Mesendoderm (in vitro differentiated cells): ENCODE data around the gene UBAP2.
"Not testable (repeated sequence)": the region's sequence is repeated elsewhere in the genome, so short reads cannot be mapped to it uniquely, and the experiment has no call there.

Source experiments
- DNase-seq: peaks from one replicate; pipeline ENCODE4 v3.0.0; 2013
- H2AK5ac ChIP-seq: 2 replicates; pipeline ENCODE4 v1.6.1; 2013; ENCODE audit warnings: low read length, inconsistent platforms
- H2BK120ac ChIP-seq: 2 replicates; pipeline ENCODE4 v1.6.1; 2013; ENCODE audit warnings: low read depth, mild to moderate bottlenecking, low read length, moderate library complexity, mixed read lengths
- H2BK15ac ChIP-seq: replicated peaks from 2 replicates; pipeline ENCODE4 v1.6.1; 2013; ENCODE audit warnings: low read depth, mild to moderate bottlenecking, moderate library complexity
- H2BK5ac ChIP-seq: 2 replicates; pipeline ENCODE4 v1.6.1; 2013; ENCODE audit warnings: low read length, inconsistent platforms
- H3K18ac ChIP-seq: 2 replicates; pipeline ENCODE4 v1.6.1; 2013; ENCODE audit warnings: mild to moderate bottlenecking, low read length, mixed read lengths
- H3K23ac ChIP-seq: one replicate; pipeline ENCODE4 v1.6.1; 2013; ENCODE audit warnings: low read length
- H3K27ac ChIP-seq: 2 replicates; pipeline ENCODE4 v1.5.1; 2013; ENCODE audit warnings: low read depth, mild to moderate bottlenecking, inconsistent platforms, low read length, moderate library complexity
- H3K27me3 ChIP-seq: 2 replicates; pipeline ENCODE4 v1.6.1; 2013; ENCODE audit warnings: low read length, control low read depth, mild to moderate bottlenecking, inconsistent platforms; ENCODE audit not compliant: insufficient read depth, poor library complexity
- H3K36me3 ChIP-seq: 2 replicates; pipeline ENCODE4 v1.6.1; 2013; ENCODE audit warnings: low read length, inconsistent platforms; ENCODE audit not compliant: control insufficient read depth, insufficient read depth
- H3K4ac ChIP-seq: one replicate; pipeline ENCODE4 v1.6.1; 2013; ENCODE audit warnings: low read depth, mild to moderate bottlenecking, low read length, moderate library complexity
- H3K4me1 ChIP-seq: 2 replicates; pipeline ENCODE4 v1.6.1; 2013; ENCODE audit warnings: low read depth, low read length, inconsistent platforms; ENCODE audit not compliant: control insufficient read depth
- H3K4me2 ChIP-seq: 2 replicates; pipeline ENCODE4 v1.6.1; 2013; ENCODE audit warnings: low read length
- H3K4me3 ChIP-seq: 2 replicates; pipeline ENCODE4 v1.5.1; 2013; ENCODE audit warnings: mild to moderate bottlenecking, low read length
- H3K56ac ChIP-seq: one replicate; pipeline ENCODE4 v1.6.1; 2013; ENCODE audit warnings: low read length
- H3K79me1 ChIP-seq: 2 replicates; pipeline ENCODE4 v1.6.1; 2013; ENCODE audit warnings: low read length, inconsistent platforms
- H3K79me2 ChIP-seq: 2 replicates; pipeline ENCODE4 v1.6.1; 2013; ENCODE audit warnings: mild to moderate bottlenecking, low read length; ENCODE audit not compliant: control insufficient read depth, insufficient read depth
- H3K9ac ChIP-seq: 2 replicates; pipeline ENCODE4 v1.6.1; 2013; ENCODE audit warnings: low read length, inconsistent platforms
- H4K5ac ChIP-seq: one replicate; pipeline ENCODE4 v1.6.1; 2013; ENCODE audit warnings: low read length
- H4K8ac ChIP-seq: one replicate; pipeline ENCODE4 v1.6.1; 2013; ENCODE audit warnings: low read depth, mild to moderate bottlenecking, control low read depth, low read length, moderate library complexity
- WGBS: extraction: QIAGEN DNeasy Blood & Tissue Kit; methylation state at CpG from one replicate; pipeline ENCODE4 v1.1.7; 2013; ENCODE audit warnings: low lambda C conversion rate, missing lambda C conversion rate; ENCODE audit not compliant: insufficient coverage; ENCODE audit errors: extremely low coverage; 5-methylcytosine and 5-hydroxymethylcytosine counted together

The UBAP2 gene

GRCh38 chr9:34034698-34035065 is 14.0 kb downstream of the UBAP2 start:
- Histone ChIP-seq H3K4me1 (no peaks in the 10 kb centered on the region), H3K23ac (no peak overlapping the region), H4K5ac (no peak overlapping the region), H3K27me3 (no peaks in the 10 kb centered on the region), H3K18ac (no peak overlapping the region), H3K79me1 (peaks cover 9% of the 10 kb centered on the region), H3K9ac (no peak overlapping the region), H2BK5ac (no peak overlapping the region), H4K8ac (no peak overlapping the region), H3K36me3 (no peaks in the 10 kb centered on the region), H3K79me2 (peaks cover 56% of the 10 kb centered on the region), H3K56ac (no peak overlapping the region), H3K4me2 (no peak overlapping the region), H3K4ac (no peak overlapping the region), H2BK120ac (no peak overlapping the region), H2BK15ac (no peak overlapping the region), H3K4me3 (no peak overlapping the region), H2AK5ac (no peak overlapping the region), H3K27ac (no peak overlapping the region)
- no peak for DNase-seq
- WGBS, result no CpG with 5 or more reads among the region's 6 CpGs

GRCh38 chr9:34032631-34033030 is 16.1 kb downstream of the UBAP2 start:
- H3K4me2 ChIP-seq, result no peak overlapping the region
- H3K4me1 ChIP-seq, result no peaks in the 10 kb centered on the region
- peaks cover 61% of the 10 kb centered on the region for H3K79me2 ChIP-seq
- no peak overlapping the region for H4K5ac ChIP-seq
- no peak overlapping the region for H3K27ac ChIP-seq
- WGBS, result no CpG with 5 or more reads among the region's 7 CpGs
- H3K18ac ChIP-seq, result no peak overlapping the region
- no peak overlapping the region for H2BK15ac ChIP-seq
- H3K23ac ChIP-seq, result no peak overlapping the region
- DNase-seq, result no peak
- no peak overlapping the region for H2AK5ac ChIP-seq
- H3K27me3 ChIP-seq, result no peaks in the 10 kb centered on the region
- no peak overlapping the region for H4K8ac ChIP-seq
- peaks cover 2% of the 10 kb centered on the region for H3K36me3 ChIP-seq
- no peak overlapping the region for H3K4ac ChIP-seq
- H3K56ac ChIP-seq, result no peak overlapping the region
- H3K4me3 ChIP-seq, result no peak overlapping the region
- H3K9ac ChIP-seq, result no peak overlapping the region
- H2BK5ac ChIP-seq, result no peak overlapping the region
- H3K79me1 ChIP-seq, result peaks cover 11% of the 10 kb centered on the region
- no peak overlapping the region for H2BK120ac ChIP-seq

- H3K18ac ChIP-seq, result no peak overlapping the region
- peaks cover 2% of the 10 kb centered on the region for H3K36me3 ChIP-seq
- no peak overlapping the region for H2BK15ac ChIP-seq
- H3K4me2 ChIP-seq, result no peak overlapping the region
- H3K9ac ChIP-seq, result no peak overlapping the region
- no peak overlapping the region for H3K4me3 ChIP-seq
- no peak overlapping the region for H2AK5ac ChIP-seq
- H3K27me3 ChIP-seq, result no peaks in the 10 kb centered on the region
- no peak overlapping the region for H3K56ac ChIP-seq
- no peak overlapping the region for H2BK5ac ChIP-seq
- H2BK120ac ChIP-seq, result no peak overlapping the region
- WGBS, result no CpG with 5 or more reads among the region's 11 CpGs
- no peak overlapping the region for H4K8ac ChIP-seq
- H3K23ac ChIP-seq, result no peak overlapping the region
- no peak overlapping the region for H3K27ac ChIP-seq
- no peak overlapping the region for H4K5ac ChIP-seq
- no peak for DNase-seq
- peaks cover 9% of the 10 kb centered on the region for H3K79me1 ChIP-seq
- H3K4ac ChIP-seq, result no peak overlapping the region
- peaks cover 57% of the 10 kb centered on the region for H3K79me2 ChIP-seq
- H3K4me1 ChIP-seq, result no peaks in the 10 kb centered on the region
Observed at GRCh38 chr9:34027845-34028574, 20.7 kb downstream of the UBAP2 start.

GRCh38 chr9:34025811-34026210 is 22.9 kb downstream of the UBAP2 start:
- no peak overlapping the region for H4K8ac ChIP-seq
- H3K27me3 ChIP-seq, result no peaks in the 10 kb centered on the region
- H2BK15ac ChIP-seq, result no peak overlapping the region
- no peak overlapping the region for H2AK5ac ChIP-seq
- no CpG with 5 or more reads among the region's 5 CpGs for WGBS
- DNase-seq, result no peak
- peaks cover 2% of the 10 kb centered on the region for H3K36me3 ChIP-seq
- H3K79me1 ChIP-seq, result peaks cover 5% of the 10 kb centered on the region
- H3K18ac ChIP-seq, result no peak overlapping the region
- H2BK5ac ChIP-seq, result no peak overlapping the region
- H3K4me2 ChIP-seq, result no peak overlapping the region
- no peak overlapping the region for H3K4me3 ChIP-seq
- H3K79me2 ChIP-seq, result peaks cover 48% of the 10 kb centered on the region
- no peak overlapping the region for H3K23ac ChIP-seq
- H2BK120ac ChIP-seq, result no peak overlapping the region
- H3K9ac ChIP-seq, result no peak overlapping the region
- H3K4ac ChIP-seq, result no peak overlapping the region
- no peak overlapping the region for H4K5ac ChIP-seq
- no peak overlapping the region for H3K56ac ChIP-seq
- H3K27ac ChIP-seq, result no peak overlapping the region
- no peaks in the 10 kb centered on the region for H3K4me1 ChIP-seq

- no peak for DNase-seq
- WGBS, result no CpG with 5 or more reads among the region's 1 CpG
- Histone ChIP-seq H3K9ac (no peak overlapping the region), H3K4ac (no peak overlapping the region), H2BK120ac (no peak overlapping the region), H3K79me1 (peaks cover 5% of the 10 kb centered on the region), H2BK15ac (no peak overlapping the region), H3K27me3 (no peaks in the 10 kb centered on the region), H3K4me1 (no peaks in the 10 kb centered on the region), H3K23ac (no peak overlapping the region), H3K36me3 (peaks cover 2% of the 10 kb centered on the region), H2BK5ac (no peak overlapping the region), H3K4me2 (no peak overlapping the region), H3K18ac (no peak overlapping the region), H4K5ac (no peak overlapping the region), H3K56ac (no peak overlapping the region), H3K4me3 (no peak overlapping the region), H4K8ac (no peak overlapping the region), H3K79me2 (peaks cover 50% of the 10 kb centered on the region), H2AK5ac (no peak overlapping the region), H3K27ac (no peak overlapping the region)
Observed at GRCh38 chr9:34025062-34025461, 23.6 kb downstream of the UBAP2 start.

- not testable (repeated sequence) for H3K4me1 ChIP-seq, H4K5ac ChIP-seq, H3K56ac ChIP-seq, H3K36me3 ChIP-seq, H3K27ac ChIP-seq, H3K9ac ChIP-seq, H3K4me2 ChIP-seq, DNase-seq, H2BK15ac ChIP-seq, H3K4me3 ChIP-seq, H3K18ac ChIP-seq, H2AK5ac ChIP-seq, H2BK120ac ChIP-seq, H2BK5ac ChIP-seq, H3K27me3 ChIP-seq, H3K79me1 ChIP-seq, H3K23ac ChIP-seq, H4K8ac ChIP-seq, H3K4ac ChIP-seq
- WGBS, result no CpG with 5 or more reads among the region's 9 CpGs
- peaks cover 51% of the 10 kb centered on the region for H3K79me2 ChIP-seq
Observed at GRCh38 chr9:34024476-34024875, 24.2 kb downstream of the UBAP2 start.
